ENCODE data around the gene GLIPR1.
"Not testable (repeated sequence)": the region's sequence is repeated elsewhere in the genome, so short reads cannot be mapped to it uniquely, and the experiment has no call there.

GLIPR1 gene

GRCh38 chr12:75474116-75474515 lies 6.4 kb upstream of the GLIPR1 start:
- DNase-seq (ENCODE audit: low spot score), result no peak

- no peak for DNase-seq (ENCODE audit: low spot score)
Measured at GRCh38 chr12:75476071-75476470, 4.5 kb upstream of the GLIPR1 start.

GRCh38 chr12:75477137-75477536 lies 3.4 kb upstream of the GLIPR1 start:
- DNase-seq (ENCODE audit: low spot score), result no peak

- no peak for DNase-seq (ENCODE audit: low spot score)
Measured at GRCh38 chr12:75478116-75478794, 2.3 kb upstream of the GLIPR1 start.

GRCh38 chr12:75479963-75480461 lies 543 bp upstream of the GLIPR1 start:
- no peak for DNase-seq (ENCODE audit: low spot score)

GRCh38 chr12:75481013-75481705 lies 604 bp downstream of the GLIPR1 start:
- DNase-seq (ENCODE audit: low spot score), result no peak

- no peak for DNase-seq (ENCODE audit: low spot score)
Measured at GRCh38 chr12:75481774-75482173, 1.2 kb downstream of the GLIPR1 start.

GRCh38 chr12:75482646-75483045 lies 2.1 kb downstream of the GLIPR1 start:
- no peak for DNase-seq (ENCODE audit: low spot score)

GRCh38 chr12:75483431-75483830 lies 2.9 kb downstream of the GLIPR1 start:
- no peak for DNase-seq (ENCODE audit: low spot score)

GRCh38 chr12:75484450-75484849 lies 3.9 kb downstream of the GLIPR1 start:
- not testable (repeated sequence) for DNase-seq (ENCODE audit: low spot score)

- no peak for DNase-seq (ENCODE audit: low spot score)
Measured at GRCh38 chr12:75487308-75487707, 6.8 kb downstream of the GLIPR1 start.

- peak; percentile 20 for DNase-seq (ENCODE audit: low spot score)
Measured at GRCh38 chr12:75488553-75488952, 8.0 kb downstream of the GLIPR1 start.

- no peak for DNase-seq (ENCODE audit: low spot score)
Measured at GRCh38 chr12:75489187-75489586, 8.6 kb downstream of the GLIPR1 start.

- no peak for DNase-seq (ENCODE audit: low spot score)
Measured at GRCh38 chr12:75489613-75490210, 9.2 kb downstream of the GLIPR1 start.

GRCh38 chr12:75491169-75491568 lies 10.6 kb downstream of the GLIPR1 start:
- no peak for DNase-seq (ENCODE audit: low spot score)

- DNase-seq (ENCODE audit: low spot score), result no peak
Measured at GRCh38 chr12:75503459-75503858, 22.9 kb downstream of the GLIPR1 start.

- no peak for DNase-seq (ENCODE audit: low spot score)
Measured at GRCh38 chr12:75503866-75504265, 23.3 kb downstream of the GLIPR1 start.

- no peak for DNase-seq (ENCODE audit: low spot score)
Measured at GRCh38 chr12:75505706-75506312, 25.3 kb downstream of the GLIPR1 start.

- no peak for DNase-seq (ENCODE audit: low spot score)
Measured at GRCh38 chr12:75507086-75507485, 26.5 kb downstream of the GLIPR1 start.

- no peak for DNase-seq (ENCODE audit: low spot score)
Measured at GRCh38 chr12:75508159-75508558, 27.6 kb downstream of the GLIPR1 start.

- no peak for DNase-seq (ENCODE audit: low spot score)
Measured at GRCh38 chr12:75509621-75510020, 29.1 kb downstream of the GLIPR1 start.

- peak; percentile 67 for DNase-seq (ENCODE audit: low spot score)
Measured at GRCh38 chr12:75511116-75512048, 30.8 kb downstream of the GLIPR1 start, which contains the start of gene KRR1. TSS of gene KRR1 (minus strand) at chr12:75511609. CDS start at chr12:75511597, 12 bp downstream.

All from HuH-7 (cell line).